ENCODE results near the gene ZNF146.
"Not testable (repeated sequence)": the region's sequence is repeated elsewhere in the genome, so short reads cannot be mapped to it uniquely, and the experiment has no call there.

Gene ZNF146

DNA sequence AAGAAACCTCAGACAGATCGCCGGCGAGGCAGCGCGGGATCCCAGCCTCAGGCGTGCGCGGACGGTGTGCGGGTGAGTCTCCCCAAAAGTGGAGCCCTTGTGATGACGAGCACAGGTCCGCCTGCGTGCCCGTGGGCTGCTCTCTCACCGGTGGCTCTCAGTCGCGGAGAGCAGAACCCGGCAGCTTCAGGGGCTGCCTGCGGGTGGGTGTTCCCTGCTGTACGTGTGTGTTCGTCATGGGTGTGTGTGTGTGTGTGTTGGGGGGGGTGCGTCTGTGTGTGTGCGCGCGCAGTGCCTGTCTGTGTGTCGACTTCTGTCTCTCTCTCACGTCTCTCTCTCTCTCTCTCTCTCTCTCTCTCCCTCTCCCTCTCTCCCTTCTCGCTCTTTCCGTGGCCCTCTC, 54.4 kb downstream of the ZNF146 start:
- no CpG with 5 or more reads among the region's 29 CpGs for WGBS (ENCODE audit: insufficient coverage, insufficient read length)
- H3K27ac ChIP-seq (ENCODE audit: low read length); DNase-seq (ENCODE audit: low read depth, low spot score); H3K27me3 ChIP-seq (ENCODE audit: control insufficient read depth, insufficient read depth, low read length); H3K9me3 ChIP-seq (ENCODE audit: control insufficient read depth, insufficient read depth, low read length); H3K4me1 ChIP-seq (ENCODE audit: control insufficient read depth, insufficient read depth, low read length); H3K4me3 ChIP-seq (ENCODE audit: low read length); H3K36me3 ChIP-seq (ENCODE audit: control insufficient read depth, insufficient read depth, low read length): not testable (repeated sequence)

Measured in iPS DF 6.9 (cell line).